Activated CD4-positive, alpha-beta T cell treated with anti-CD3 and anti-CD28 coated beads, Interleukin-2, amount 50 U/mL, for 1 hour (primary cell): ENCODE measurements around the gene CCDC157.
"Not testable (repeated sequence)": the region's sequence is repeated elsewhere in the genome, so short reads cannot be mapped to it uniquely, and the experiment has no call there.

Experiments used
- DNase-seq: peaks from one replicate; pipeline ENCODE4 v3.0.0-alpha.2; 2020

CCDC157 gene

DNA sequence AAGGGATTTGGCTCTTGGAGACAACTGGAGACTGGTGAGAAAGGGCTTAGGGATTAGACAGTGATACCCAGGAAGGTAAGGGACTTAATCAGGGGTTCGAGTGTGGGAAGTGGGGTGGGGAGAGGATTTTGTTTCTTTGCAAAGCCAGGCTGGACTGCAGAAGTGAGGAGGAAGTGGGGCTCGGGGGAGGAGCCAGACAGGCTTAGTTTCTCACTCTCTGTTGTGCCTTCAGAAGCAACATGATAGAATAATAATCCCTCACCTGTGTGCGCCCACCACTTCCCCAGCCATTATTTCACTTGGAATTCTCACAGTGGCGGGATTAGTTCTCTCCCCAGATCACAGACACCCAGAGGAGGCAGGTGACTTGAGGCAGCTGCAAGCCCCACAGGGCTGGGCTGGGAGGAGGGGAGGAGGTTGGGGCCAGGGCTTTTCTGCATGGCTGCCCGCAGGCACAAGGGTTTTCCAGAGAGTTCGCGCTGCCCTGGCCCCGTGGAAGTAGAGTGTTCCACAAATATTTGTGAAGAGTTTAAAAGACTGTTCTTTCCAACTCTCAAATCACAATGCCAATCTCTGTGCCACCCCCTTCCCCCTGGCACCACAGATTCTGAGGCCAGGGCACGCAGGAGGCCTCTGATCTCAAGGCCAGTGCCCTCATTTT is 36.0 kb downstream of the CCDC157 start:
- DNase-seq: no peak

DNA sequence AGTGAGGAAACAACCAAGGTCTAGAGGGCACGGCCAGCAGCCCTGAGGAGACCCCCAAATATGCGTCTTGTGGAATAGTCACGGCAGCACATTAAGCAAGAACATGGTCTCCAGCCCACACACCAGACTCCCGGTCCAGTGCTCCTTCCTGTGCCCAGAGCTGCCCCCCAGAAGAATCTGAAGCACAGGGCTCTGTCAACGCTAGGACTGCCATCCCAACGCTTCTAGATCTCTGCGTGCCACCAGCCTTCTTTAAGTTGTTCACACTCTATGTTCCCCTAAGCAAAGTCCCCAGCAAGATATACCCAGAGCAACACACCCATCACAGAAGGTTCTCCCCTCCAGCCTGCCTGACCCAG is 36.5 kb downstream of the CCDC157 start:
- DNase-seq: no peak

DNA sequence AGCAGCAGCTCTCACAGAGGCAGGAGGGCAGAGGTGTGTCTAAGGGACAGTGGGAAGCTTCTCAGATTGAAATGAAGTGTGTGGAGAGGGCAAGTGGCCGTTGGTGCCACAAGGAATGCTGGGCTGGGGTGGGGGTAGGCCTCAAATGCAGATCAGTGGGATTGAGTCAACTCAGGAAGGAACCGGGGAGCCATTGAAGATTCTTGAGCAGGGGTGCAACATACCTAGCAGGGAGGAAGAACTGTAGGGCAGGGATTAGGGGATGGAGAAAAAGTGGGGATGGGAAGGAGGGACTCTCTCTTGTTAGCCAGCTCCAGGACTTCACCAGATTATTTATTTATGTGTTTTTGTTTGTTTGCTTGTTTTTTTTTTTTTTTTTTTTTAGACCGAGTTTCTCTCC is 37.1 kb downstream of the CCDC157 start:
- no peak for DNase-seq

DNA sequence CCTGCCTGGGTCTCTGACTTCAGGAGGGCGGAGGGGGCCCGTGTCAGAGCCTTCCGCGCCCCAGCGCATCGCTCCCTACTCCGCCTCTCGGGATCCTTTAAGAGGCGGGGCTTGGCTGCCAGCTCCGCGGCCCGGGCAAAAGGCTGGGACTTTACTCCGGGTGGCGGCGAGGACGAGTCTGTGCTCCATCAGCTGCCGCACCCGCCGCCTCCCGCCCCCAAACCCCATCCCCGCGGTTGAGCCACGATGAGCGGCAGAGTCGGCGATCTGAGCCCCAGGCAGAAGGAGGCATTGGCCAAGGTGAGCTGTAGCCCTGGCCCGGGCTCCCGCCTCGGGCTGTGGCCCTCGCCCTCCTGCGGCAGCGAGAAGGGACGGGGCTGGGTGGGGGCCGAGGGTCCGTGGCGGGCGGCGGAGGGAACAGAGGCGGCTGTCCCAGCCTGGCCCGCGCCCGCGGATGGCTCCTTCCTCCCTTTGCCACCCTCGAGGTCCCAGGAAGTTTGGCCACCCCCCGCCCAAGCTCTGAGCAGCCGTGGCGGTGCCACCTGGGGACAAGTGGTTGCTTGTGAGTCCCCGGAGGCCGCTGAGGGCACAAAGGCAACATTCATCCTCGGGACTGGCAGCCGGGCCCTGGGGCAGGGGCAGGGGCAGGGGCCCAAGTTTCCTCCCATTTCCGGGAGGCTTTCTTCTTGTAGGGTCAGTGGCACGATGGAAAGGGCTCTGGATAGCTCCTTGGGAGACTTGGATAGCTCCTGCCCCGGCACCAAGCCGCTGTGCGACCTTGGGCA is 40.3 kb downstream of the CCDC157 start, which contains the start of gene SEC14L2:
Gene SEC14L2 (plus strand): TSS at position 148 of the 785 bp plus-strand sequence. CDS start 99 bp downstream, at position 247.
- peak; percentile 60 for DNase-seq

DNA sequence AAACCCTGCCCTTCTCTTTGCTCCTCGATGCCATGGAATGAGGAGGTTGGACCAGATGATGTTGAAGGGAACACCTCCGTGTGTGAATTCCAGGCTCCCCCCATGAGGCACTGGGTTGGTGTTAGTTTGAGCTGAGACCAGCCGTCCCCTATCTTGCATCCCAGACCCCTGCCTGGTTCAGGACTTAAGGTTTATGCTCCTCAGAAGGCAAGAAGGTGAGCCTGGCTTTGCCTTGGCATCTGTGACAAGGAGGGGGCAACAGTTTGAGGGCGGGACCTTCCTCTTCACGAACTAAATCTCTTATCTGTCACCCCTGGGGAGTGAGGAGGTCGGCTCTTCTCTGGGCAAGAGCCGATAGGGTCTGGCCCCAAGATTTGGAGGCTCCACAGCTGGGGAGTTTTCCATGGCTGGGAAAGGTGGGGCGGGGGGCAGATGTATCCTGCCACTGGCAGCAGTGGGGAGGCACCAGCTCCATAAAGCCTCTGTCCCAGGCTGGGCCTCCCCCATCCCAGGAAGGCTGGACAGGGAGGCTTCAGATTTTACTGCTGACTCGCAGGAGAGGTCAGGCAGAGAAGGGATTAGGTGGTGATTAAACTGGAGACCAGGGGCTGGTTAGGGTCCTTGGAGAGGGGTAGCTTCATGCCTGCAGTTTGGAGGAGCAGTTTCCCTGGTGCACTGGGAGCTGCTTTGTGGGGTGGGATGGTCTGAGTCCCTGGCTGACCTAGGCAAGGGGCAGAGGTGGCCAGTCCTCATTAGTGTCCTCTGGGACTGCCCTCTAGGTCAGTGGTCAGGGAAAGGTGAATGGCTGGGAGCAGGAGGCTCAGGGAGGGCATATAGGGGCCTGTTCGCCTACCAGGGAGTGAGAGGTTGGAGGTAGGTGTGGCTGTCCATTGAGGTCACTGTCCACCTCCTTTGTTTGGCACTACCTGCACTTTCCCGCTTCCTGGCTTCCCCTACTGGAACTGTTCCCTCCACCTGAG is 41.1 kb downstream of the CCDC157 start:
- no peak for DNase-seq

DNA sequence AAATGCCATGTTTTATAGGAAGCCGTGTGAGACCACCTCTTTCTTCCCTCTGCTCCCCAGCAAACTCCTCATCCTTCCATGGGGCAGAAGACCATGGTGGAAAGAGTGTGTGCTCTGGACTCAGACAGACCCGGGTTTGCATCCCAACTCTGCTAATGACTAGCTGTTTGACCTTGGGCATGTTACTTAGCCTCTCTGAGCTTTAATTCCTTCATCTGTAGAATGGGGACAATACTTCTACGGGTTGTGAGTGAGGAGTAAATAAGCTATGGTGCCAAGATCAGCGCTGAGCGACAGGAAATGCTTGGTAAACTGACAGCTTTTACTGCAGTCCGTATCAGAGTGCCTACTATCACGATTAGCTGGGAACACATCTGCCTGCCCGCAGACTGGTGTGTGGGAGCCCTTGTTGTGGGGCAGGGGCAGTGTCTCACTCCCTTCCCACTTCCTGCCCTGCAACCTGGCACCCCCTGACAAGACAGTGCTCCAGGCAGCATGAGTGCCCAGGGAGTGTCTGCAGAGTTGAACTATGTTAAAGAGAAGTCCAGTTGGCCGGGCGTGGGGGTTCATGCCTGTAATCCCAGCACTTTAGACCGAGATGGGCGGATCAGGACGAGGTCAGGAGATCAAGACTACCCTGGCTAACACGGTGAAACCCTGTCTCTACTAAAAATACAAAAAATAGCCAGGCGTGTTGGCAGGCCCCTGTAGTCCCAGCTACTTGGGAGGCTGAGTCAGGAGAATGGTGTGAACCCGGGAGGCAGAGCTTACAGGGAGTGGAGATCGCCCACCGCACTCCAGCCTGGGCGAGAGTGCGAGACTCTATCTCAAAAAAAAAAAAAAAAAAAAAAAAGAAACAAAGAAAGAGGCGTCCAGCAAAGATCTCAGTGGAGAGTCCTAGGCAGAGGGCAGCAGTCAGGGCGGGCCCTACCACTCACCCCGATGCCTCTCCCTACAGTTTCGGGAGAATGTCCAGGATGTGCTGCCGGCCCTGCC is 42.2 kb downstream of the CCDC157 start:
- no peak for DNase-seq

DNA sequence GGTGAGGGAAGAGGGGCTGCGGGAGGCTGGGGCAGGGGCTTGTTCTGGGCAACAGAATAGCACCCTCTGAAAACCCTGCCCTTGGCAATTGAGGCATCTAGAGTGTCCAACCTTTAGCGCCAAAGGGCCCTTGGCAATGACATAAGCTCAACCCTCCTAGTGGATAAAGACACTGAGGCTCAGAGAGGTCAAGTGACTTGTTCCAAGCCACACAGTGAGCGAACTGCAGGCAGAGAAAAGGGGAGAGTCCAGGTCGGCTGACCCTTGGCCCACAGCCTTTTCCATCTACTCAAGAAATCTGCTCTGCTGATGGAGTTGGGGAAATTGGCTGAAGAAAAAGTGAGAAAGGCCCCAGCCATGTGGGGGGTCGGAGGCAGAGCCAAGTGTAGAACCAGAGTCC is 42.9 kb downstream of the CCDC157 start:
- DNase-seq: no peak

DNA sequence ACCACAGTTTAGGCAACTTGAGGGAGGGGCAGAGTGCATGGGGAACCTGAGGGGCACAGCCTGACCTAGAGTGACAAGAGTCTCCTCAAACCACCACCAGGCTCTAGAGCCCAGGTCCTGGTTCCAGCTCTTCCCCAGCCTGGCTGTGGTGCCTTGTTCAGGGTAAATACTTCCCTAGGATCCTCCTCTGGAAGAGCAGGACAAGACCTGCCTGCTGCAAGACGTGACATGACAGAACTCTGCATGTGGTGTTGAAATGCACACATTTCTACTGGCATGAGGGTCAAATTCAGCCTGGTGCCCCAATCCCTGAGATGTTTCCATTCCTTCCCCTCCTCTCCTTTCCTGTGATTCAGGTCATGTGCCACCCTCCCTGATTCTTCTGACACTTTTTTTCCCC is 43.4 kb downstream of the CCDC157 start:
- DNase-seq: no peak

DNA sequence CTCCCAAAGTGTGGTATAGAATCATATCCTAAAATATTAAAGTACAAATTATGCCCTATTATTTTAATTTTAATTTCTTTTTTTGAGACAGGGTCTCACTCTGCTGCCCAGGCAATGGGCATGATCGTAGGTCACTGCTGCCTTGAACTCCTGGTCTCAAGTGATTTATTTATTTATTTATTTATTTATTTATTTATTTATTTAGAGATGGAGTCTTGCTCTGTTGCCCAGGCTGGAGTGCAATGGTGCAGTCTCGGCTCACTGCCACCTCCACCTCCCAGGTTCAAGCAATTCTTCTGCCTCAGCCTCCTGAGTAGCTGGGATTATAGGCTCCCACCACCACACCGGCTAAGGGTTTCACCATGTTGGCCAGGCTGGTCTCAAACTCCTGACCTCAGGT is 44.2 kb downstream of the CCDC157 start:
- DNase-seq: not testable (repeated sequence)

DNA sequence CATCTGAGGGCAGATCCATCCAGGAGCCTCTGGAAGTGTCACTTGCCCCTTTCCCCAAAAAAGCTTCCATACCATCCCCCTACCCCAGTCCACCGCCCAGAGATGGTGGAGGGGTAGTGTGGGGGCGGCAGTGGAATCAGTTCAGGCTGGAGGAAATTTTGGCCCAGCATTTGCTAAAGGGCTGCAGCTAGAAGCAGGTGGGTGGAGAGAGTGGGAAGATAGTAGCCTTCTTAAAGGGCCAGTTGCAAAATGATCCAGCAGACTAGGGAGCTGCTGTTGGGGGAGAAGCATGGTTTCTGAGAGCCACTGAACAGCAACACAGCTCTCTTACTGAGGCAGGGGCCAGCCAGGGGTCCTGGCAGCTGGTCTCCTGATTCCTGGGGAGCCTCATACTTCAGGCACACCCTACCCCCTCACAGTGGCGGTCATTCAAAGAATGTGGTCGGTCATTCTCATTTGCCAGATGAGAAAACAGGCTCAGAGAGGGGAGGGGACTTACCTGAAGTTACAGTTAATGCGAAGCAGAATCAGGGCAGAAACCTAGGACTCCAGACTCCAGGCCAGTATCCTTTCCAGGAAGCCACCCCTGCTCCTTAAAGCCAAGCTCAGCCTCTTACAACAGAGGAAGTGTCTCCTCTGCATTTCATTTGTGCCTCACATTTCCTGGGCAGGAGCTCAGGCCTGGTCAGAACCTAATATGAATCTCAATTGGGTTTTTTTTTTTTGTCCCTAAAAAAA is 45.4 kb downstream of the CCDC157 start:
- no peak for DNase-seq

DNA sequence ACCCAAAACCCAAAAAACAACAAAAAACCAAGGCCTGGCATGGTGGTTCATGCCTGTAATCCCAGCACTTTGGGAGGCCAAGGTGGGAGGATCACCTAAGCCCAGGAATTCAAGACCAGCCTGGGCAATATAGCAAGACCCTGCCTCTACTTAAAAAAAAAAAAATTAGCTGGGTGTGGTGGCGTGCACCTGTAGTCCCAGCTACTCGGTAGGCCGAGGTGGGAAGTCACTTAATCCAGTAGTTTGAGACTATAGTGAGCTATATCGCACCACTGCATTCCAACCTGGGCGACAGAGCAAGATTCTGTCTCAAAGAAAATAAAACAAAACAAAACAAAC is 45.9 kb downstream of the CCDC157 start:
- DNase-seq: not testable (repeated sequence)

DNA sequence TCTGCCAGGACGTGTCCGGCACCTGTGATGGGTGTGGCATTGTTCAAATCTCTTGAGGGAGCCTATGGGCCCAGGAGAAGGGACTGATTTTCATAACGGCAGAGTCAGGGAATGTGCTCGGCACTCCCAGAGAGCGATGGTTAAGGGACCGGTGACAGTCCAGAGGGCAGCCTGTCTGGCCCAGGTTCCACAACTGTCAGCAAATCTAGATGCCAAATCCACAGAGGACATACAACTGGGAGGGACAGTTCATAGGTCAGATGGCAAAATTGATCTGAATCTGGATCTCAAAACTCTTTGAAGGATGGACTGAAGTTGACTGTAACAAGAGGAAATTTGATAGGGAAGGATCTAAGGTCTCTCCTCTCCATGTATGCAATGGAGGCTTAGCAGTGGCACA is 47.5 kb downstream of the CCDC157 start:
- no peak for DNase-seq

DNA sequence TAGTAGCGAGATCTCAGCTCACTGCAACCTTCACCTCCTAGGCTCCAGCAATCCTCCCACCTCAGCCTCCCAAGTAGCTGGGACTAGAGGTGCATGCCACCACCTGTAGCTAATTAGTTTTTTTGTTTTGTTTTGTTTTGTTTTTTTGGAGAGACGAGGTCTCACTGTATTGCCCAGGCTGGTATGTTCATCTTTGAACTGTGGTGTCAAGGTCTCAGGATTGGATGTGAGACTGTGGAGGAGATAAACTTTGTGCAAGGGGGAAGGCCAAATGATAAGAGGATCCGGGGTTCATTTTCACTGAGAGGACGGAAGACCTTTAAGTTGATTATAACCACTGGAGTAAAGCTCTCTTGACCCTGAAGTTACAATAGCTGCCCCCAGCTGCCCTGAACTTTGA is 48.9 kb downstream of the CCDC157 start:
- no peak for DNase-seq

DNA sequence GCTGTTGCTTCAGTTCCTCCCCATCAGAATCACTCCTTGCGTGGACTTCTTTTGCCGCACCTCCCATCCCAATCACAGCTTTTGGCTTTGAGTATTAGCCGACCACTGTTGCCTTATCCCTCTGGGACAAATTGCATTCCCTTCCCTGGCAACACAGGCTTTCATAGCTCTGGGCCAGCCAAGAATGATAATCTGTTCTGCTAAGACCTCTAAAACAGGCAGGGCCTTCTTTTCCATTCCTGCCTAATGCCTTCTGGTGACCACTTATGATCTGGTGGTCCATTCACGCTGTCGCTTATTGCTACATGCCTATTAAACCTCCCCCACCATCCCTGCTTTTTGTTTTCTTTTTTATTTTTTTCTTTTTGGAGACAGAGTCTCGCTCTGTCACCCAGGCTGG is 49.6 kb downstream of the CCDC157 start:
- no peak for DNase-seq

DNA sequence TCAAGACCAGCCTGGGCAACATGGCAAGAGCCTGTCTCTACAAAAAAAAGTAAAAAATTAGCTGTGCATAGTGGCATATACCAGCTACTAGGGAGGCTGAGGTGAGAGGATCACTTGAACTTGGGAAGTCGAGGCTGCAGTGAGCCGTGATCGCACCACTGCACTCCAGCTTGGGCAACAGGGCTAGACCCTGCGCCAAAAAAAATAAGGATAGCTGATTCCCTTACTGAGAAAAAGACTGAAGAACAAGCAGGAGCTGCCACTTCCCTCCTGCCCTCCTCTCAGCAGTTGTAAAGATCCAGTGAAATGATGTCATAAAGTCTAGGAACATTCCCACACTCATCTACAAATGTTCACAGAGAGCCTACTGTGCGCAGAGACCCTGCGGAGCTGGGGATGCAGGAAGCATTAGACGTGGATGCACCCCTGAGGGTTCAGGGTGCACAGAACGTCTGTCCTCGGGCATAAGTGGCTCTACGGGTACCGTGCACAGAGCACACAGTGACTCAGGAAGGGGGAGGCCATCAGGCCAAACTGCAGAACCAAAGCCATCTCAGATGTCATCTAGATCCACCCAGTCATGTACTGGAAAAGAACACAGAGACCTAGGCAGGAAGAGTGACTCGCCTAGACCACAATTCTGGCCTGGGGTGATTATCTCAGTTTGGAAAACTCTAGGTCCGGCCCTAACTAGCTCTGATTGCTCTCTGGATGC is 51.7 kb downstream of the CCDC157 start:
- no peak for DNase-seq

DNA sequence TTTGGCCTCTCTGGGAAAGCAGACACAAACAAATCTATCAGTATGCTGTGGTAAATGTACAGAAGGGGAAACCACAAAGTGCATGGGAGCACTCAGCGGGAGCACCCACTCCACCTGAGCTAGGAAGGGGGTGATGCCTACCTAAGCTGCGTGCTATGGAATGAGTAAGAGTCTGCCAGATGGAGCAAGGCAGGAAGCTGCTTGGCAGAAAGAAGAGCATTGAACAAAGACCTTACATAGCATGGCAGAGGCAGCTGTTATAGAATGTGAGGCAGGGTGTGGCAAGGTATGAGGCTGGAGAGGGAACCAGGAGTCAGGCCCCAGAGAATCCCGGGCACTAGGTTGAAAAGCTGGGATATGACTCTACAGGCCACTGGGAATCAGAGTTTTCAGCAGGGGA is 55.0 kb downstream of the CCDC157 start:
- no peak for DNase-seq

DNA sequence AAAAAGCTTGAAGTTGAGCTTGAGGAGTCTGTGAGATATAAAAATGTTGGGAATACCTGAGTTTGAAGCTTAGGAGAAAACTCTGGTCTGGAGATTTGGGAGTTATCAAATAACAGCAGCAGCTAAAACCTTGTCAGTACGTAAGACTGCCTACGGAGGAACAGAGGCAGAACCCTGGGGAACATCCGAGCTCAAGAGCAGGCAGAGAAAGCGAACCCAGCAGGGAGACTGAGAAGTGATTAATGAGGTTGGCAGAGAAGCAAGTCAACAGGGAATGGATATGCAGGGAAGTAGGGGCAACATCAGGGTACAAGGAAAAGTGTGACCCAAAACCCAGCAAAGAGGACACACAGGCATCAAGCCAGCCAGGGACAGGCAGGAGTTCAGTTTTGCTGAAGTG is 56.2 kb downstream of the CCDC157 start:
- no peak for DNase-seq

DNA sequence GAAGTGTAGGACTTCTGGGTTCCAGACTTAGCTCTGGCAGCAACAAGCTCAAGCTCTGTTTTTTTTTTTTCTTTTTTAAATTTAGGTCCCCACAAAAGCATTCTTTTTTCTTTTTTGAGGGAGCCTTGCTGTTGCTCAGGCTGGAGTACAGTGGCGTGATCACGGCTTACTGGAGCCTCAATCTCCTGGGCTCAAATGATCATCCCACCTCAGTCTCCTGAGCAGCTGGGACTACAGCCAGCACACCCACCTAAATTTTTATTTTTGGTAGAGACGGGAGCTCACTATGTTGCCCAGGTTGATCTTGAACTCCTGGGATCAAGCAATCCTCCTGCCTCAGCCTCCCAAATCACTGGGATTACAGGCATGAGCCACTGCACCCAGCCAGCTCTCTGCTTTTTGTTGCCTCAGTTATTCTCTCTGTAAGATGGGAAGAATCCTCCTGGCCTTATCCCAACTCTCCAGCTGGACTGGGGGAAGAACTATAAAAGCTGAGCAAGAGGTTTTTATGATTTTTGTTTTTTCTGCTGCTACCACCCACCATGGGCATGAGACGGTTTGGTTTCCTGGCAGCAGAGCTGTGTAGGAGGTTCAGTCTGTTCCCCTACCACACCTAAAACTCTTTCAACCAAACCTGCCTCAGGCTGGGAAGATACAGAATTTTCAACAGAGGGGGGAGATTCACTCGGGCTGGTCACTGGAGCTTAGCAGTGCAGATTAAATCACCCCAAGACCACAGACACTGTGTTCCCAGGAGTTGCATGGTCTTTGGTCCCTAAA is 57.1 kb downstream of the CCDC157 start:
- no peak for DNase-seq

DNA sequence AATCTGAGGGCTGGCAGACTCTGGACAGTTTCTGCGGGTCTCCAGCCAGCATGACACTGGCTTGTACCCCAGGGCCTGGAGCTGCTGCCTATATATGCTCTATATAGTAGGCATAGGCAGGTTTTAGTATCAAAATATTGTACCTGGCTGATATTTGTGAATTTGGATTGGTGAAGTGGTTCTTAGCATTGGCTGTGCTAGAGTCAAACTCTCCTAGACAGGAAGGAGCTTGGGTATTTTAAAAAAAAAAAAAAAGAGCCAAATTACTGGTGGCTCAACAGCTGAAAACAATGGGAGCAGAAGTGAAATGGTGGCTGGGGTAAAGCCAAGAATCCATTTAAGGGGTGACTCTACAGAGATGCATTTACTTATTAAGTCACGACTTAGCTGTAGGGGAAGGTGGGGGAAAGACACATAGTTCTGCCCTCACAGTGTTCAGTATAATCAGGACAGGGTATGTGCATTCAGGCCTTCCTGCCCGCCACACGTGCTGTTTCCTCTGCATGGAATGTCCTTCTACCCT is 57.8 kb downstream of the CCDC157 start:
- DNase-seq: no peak

DNA sequence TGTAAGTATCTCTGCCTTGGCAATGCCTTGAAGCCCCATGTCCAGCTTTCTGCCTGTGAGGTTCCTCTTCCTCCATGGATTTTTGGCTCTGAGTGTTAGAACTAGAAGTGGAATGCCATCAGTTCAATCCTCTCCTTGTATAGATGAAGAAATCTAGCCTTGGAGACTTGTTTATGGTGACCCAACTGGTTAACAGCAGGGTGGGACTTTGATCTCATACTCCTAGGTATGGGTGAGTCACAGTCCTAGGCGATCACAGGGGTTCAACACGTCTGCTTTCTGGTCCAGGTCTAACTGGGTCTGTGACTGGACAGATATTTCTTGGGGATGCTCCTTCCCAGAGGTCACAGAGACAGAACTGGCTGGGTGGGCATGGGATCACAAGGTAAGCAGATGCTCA is 59.6 kb downstream of the CCDC157 start:
- no peak for DNase-seq
